ENCODE results near the gene POU2F1. TPM values are rescaled to one million over a fixed set of nuclear protein-coding genes. Genes with fewer than 3 reads are reported as not detected.

The POU2F1 gene
- polyA plus RNA-seq, 1 donor from 2014 or later: 10.9 TPM

DNA sequence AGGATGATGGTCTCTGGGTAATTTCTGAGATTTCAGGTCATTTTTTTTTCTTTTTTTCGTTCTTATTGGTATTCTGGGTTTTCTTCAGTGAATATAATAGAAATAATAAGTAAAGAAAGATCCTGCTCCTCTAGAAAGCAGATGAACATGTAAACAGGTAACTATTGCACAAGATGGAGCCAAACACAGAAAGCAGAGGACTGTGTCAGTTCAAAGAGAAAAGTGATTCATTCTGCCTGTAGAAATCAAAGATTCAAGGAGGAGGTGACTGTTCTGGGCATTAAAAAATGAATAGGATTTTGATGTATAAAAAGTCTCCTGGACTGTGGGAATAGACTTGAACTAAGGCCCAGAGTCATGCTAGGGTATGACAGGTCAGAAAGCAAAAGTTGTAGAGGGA is 41.9 kb upstream of the POU2F1 start:
- no peak overlapping the region for H2AFZ ChIP-seq (ENCODE audit: low read depth, low read length)
- no peaks in the 10 kb centered on the region for H4K20me1 ChIP-seq (ENCODE audit: insufficient read depth)
- TF ChIP-seq, protein P1, sequence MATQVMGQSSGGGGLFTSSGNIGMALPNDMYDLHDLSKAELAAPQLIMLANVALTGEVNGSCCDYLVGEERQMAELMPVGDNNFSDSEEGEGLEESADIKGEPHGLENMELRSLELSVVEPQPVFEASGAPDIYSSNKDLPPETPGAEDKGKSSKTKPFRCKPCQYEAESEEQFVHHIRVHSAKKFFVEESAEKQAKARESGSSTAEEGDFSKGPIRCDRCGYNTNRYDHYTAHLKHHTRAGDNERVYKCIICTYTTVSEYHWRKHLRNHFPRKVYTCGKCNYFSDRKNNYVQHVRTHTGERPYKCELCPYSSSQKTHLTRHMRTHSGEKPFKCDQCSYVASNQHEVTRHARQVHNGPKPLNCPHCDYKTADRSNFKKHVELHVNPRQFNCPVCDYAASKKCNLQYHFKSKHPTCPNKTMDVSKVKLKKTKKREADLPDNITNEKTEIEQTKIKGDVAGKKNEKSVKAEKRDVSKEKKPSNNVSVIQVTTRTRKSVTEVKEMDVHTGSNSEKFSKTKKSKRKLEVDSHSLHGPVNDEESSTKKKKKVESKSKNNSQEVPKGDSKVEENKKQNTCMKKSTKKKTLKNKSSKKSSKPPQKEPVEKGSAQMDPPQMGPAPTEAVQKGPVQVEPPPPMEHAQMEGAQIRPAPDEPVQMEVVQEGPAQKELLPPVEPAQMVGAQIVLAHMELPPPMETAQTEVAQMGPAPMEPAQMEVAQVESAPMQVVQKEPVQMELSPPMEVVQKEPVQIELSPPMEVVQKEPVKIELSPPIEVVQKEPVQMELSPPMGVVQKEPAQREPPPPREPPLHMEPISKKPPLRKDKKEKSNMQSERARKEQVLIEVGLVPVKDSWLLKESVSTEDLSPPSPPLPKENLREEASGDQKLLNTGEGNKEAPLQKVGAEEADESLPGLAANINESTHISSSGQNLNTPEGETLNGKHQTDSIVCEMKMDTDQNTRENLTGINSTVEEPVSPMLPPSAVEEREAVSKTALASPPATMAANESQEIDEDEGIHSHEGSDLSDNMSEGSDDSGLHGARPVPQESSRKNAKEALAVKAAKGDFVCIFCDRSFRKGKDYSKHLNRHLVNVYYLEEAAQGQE (IDR thresholded peaks at IDR 0.05; ENCODE audit: borderline replicate concordance): no peak
- no peak for TF ChIP-seq POLR2AphosphoS5 (IDR thresholded peaks at IDR 0.05)
- no peak for TF ChIP-seq EP300 (conservative IDR thresholded peaks at IDR 0.05; ENCODE audit: poor library complexity, severe bottlenecking)
- no peak for TF ChIP-seq TAF1 (IDR thresholded peaks at IDR 0.05; ENCODE audit: low read depth)
- TF ChIP-seq RAD21 (conservative IDR thresholded peaks at IDR 0.05): no peak
- TF ChIP-seq SMC3 (conservative IDR thresholded peaks at IDR 0.05; ENCODE audit: poor library complexity): no peak
- no peak for TF ChIP-seq EZH2 (IDR thresholded peaks at IDR 0.05; ENCODE audit: borderline replicate concordance, insufficient read depth, low read length, poor library complexity, severe bottlenecking)
- TF ChIP-seq, protein P2, sequence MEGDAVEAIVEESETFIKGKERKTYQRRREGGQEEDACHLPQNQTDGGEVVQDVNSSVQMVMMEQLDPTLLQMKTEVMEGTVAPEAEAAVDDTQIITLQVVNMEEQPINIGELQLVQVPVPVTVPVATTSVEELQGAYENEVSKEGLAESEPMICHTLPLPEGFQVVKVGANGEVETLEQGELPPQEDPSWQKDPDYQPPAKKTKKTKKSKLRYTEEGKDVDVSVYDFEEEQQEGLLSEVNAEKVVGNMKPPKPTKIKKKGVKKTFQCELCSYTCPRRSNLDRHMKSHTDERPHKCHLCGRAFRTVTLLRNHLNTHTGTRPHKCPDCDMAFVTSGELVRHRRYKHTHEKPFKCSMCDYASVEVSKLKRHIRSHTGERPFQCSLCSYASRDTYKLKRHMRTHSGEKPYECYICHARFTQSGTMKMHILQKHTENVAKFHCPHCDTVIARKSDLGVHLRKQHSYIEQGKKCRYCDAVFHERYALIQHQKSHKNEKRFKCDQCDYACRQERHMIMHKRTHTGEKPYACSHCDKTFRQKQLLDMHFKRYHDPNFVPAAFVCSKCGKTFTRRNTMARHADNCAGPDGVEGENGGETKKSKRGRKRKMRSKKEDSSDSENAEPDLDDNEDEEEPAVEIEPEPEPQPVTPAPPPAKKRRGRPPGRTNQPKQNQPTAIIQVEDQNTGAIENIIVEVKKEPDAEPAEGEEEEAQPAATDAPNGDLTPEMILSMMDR (IDR thresholded peaks at IDR 0.05; ENCODE audit: poor library complexity, severe bottlenecking): no peak
- no peak for TF ChIP-seq MXI1 (conservative IDR thresholded peaks at IDR 0.05; ENCODE audit: poor library complexity, severe bottlenecking)
- no peaks in the 10 kb centered on the region for H3F3A ChIP-seq (ENCODE audit: insufficient read depth, low read length, poor library complexity, severe bottlenecking)
- no peaks in the 10 kb centered on the region for H3K36me3 ChIP-seq (ENCODE audit: insufficient read depth, low read length)
- no peaks in the 10 kb centered on the region for H3K79me2 ChIP-seq (replicated peaks; ENCODE audit: insufficient read depth, low read length)
- no peaks in the 10 kb centered on the region for H3K9me2 ChIP-seq (ENCODE audit: insufficient read depth, low read length)
- H3K4me3 ChIP-seq (ENCODE audit: low read length): no peak overlapping the region
- no peak overlapping the region for H3K9ac ChIP-seq (ENCODE audit: low read length)
- no peaks in the 10 kb centered on the region for H3K9me3 ChIP-seq (ENCODE audit: low read length)
- no peaks in the 10 kb centered on the region for H3K27me3 ChIP-seq (ENCODE audit: insufficient read depth, low read depth, low read length)
- no peak overlapping the region for H3K4me2 ChIP-seq (ENCODE audit: low read length)
- no peak overlapping the region for H3K27ac ChIP-seq (ENCODE audit: low read length)

DNA sequence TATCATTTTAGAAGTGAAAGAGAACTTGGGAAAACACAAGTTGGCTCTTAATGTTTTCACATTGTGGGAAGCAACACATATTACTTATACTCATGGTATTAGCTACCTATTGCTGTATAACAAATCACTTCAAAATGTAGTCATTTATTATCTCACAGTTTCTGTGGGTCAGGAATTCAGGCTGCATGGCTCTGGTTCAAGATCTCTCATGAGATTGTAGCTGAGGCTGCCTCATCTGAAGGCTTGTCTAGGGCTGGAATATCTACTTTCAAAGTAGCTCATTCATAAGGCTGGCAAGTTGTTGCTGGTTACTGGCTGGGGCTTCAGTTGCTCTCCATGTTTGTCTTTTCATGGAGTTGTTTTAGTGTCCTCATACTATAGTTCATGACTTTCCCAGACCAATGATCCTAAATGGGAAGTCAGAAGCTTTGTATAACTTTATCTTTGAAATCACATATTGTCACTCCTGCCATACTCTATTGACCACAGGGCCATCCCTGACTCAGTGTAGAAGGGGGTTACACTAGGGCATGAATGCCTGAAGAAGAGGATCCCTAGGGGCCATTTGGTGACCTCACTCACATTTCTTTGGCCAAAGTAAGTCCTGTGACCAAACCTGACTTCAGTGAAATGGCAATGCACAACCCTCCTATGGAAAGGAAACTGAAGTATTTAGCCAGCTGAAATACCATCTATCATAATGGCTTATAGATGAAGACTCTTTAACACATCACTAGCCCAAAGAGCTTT is 37.9 kb upstream of the POU2F1 start:
- H3K27me3 ChIP-seq (ENCODE audit: insufficient read depth, low read depth, low read length): no peaks in the 10 kb centered on the region
- TF ChIP-seq EP300 (conservative IDR thresholded peaks at IDR 0.05; ENCODE audit: poor library complexity, severe bottlenecking) (no peak), POLR2AphosphoS5 (IDR thresholded peaks at IDR 0.05) (no peak), SMC3 (conservative IDR thresholded peaks at IDR 0.05; ENCODE audit: poor library complexity) (no peak)
- TF ChIP-seq, protein P1 (IDR thresholded peaks at IDR 0.05; ENCODE audit: borderline replicate concordance): no peak

More for the DNA sequence above, 37.9 kb upstream of the POU2F1 start:
- Histone ChIP-seq H3K36me3 (ENCODE audit: insufficient read depth, low read length) (no peaks in the 10 kb centered on the region), H3K4me3 (ENCODE audit: low read length) (no peak overlapping the region), H3K27ac (ENCODE audit: low read length) (no peak overlapping the region), H2AFZ (ENCODE audit: low read depth, low read length) (no peak overlapping the region), H3K9me3 (ENCODE audit: low read length) (no peaks in the 10 kb centered on the region), H3K79me2 (replicated peaks; ENCODE audit: insufficient read depth, low read length) (no peaks in the 10 kb centered on the region), H3F3A (ENCODE audit: insufficient read depth, low read length, poor library complexity, severe bottlenecking) (no peaks in the 10 kb centered on the region), H3K9me2 (ENCODE audit: insufficient read depth, low read length) (no peaks in the 10 kb centered on the region), H3K4me2 (ENCODE audit: low read length) (no peak overlapping the region), H4K20me1 (ENCODE audit: insufficient read depth) (no peaks in the 10 kb centered on the region), H3K9ac (ENCODE audit: low read length) (no peak overlapping the region)
